ENCODE measurements around the gene AP4B1.
"Not testable (repeated sequence)": the region's sequence is repeated elsewhere in the genome, so short reads cannot be mapped to it uniquely, and the experiment has no call there.

AP4B1 gene

DNA sequence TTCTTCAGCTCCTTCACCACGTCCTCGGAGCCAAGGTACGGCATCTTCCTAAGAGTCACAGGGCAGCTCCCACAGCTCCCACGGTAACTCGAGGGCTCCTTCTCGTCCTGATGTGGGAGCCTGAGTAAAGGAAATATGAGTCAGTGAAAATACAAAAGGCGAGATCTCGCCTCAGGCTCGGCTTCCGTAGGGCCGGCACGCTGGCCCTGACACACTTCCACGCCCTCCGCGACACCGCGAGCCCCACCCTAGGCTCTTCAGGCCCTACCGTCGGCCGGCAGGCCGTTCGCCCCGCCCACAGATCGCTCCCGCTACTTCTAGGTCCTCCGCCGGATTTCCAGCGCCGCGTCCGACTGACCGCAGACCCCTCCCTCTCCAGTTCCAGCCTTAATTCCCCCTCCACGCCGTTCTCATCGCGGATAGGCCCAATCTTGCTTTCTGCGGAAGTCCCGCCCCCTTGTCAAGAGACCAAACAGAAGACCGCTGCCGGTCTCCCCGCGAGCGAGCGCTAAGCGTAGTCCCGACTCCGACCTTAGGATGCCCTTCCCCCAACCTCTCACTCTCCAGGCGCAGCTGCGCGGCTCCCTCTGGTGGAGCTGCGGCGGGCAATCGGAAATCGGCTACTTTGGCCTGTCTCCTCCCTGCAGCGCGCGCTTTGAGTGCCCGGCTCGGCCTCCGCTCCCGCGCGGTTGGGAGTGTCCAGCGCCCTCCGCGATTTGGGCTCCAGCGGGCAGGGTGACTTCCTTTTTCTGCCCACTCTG lies at the start of gene AP4B1, which contains the start of gene DCLRE1B:
AP4B1 (minus strand) TSS at position 126 of the 761 bp plus-strand sequence; CDS start at position 44, 82 bp downstream.
DCLRE1B (plus strand) TSS at position 653 of the 761 bp plus-strand sequence. CDS start 261 bp downstream, outside the sequence.
- peak; percentile 92 to 98 (median 94) for DNase-seq (ENCODE audit: low read depth in 3 of 3)

- DNase-seq (ENCODE audit: low read depth in 3 of 3): no peak
Observed at GRCh38 chr1:113951719-113952118, 47.1 kb upstream of the AP4B1 start.

DNA sequence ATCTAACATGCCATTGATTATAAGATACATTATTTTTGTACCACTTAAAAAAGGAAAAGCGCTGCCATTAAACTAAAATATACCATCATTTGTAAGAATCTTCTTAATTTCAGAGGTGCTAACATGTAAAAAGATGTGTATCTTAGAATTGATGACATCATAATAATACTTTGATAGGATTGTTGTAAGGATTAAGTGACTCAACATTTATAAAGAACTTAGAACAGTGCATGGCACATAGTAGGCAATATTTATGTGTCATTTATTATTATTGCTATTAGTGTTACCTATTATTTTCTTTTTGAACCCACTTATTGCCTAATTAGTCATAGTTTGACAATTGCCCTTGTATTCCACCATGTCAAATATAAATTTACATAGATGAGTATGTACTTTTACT lies 46.3 kb upstream of the AP4B1 start:
- no peak for DNase-seq (ENCODE audit: low read depth in 3 of 3)

GRCh38 chr1:113949007-113949406 lies 44.4 kb upstream of the AP4B1 start:
- DNase-seq (ENCODE audit: low read depth in 3 of 3): no peak

DNA sequence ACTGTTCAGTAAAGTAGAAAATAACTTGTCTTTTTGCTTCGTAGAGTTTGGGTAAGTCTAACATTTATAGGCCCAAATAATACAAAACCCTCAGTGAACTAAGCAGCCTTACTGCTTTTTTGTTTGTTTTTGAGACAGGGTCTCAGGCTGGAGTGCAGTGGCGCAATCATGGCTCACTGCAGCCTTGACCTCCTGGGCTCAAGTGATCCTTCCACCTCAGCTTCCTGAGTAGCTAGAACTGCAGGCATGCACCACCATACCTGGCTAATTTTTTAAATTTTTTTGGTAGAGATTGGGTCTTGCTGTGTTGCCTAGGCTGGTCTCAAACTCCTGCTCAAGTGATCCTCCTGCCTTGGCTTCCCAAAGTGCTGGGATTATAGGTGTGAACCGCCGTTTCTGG lies 43.6 kb upstream of the AP4B1 start:
- not testable (repeated sequence) for DNase-seq (ENCODE audit: low read depth in 3 of 3)

DNA sequence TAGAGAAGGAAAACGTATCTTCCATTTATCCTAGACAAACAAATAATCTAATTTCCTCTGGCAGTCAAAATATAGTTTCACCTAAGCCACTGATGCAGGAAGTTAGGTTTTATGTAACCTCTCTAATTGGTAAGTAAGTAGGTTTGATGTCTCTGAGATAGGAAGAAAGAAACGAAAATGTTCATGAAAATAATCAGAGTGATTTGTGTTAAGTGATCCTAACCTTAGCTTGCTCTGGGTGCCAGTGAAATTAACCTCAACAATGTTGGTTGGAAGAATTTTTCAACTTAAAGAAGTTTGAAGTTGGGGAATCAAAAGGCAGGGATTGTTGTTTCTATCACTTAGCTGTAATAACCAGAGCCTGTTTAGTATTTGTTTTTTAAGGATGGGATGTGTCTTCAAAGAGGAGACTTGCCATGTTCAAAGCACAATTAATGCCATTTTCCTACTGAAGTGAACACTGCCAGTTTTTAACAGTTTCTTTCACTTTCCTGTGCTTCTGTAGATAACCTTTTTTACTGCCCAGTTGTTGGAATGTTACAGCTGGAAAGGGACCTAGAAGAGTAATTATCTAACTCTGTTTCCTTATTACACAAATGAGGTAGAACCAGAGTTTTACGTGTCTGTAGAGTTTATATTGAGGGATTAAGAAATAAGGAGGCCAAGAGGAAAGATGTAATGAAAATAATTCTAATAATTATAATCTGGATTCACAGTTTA lies 42.9 kb upstream of the AP4B1 start:
- no peak for DNase-seq (ENCODE audit: low read depth in 3 of 3)

DNA sequence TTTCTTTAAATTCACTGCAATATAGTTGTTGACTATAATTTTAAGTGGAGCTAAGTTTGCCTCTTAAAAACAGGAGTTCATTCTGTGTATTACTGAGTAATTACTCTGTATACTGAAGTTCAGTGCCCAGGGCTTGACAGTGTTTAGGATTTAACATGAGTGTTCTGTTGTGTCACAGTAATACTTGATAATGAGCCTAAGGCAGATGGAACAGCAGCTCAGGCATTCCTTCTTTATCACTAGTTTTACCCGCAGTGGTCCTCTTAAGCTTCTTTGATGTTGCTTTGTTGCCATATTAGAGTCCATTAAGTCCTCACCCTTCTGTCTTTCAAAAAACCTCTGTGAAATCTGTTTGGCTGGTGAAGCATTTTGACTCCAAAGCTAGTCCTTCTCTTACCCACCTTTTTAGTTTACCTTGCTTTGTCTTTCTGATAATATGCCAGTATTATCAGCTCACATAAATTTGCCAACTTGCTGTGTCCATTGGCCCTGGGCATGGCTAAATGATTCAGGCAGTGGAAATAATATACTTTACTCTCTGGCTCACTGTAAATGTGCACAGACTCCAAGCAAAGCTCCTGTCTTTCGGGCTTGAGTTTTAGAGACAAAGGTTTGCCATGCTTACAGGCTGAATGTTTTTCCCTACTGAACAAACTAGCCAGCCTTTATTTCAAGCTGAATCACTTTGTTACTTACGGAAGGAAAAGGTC lies 42.2 kb upstream of the AP4B1 start:
- DNase-seq (ENCODE audit: low read depth in 3 of 3): no peak

DNA sequence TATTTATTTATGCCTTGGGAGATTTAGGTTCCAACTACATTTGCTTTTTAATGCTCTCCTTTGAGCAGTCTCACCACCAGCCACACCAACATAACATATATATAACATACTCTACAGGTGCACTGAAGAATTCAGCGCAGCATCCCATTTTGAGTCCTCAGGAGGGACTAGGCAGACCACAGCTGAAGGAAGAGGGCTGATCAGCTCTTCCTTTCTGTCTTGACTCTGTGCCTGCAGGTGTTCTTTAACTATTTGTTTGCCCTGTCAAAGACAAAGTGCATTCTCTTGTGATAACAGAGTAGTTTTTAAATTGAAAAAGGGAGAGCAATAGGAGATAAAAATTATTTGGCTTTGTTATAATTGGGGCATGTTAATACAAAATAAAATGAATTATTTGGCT lies 41.5 kb upstream of the AP4B1 start:
- no peak for DNase-seq (ENCODE audit: low read depth in 3 of 3)

- DNase-seq (ENCODE audit: low read depth in 3 of 3): no peak
Observed at GRCh38 chr1:113945329-113945728, 40.7 kb upstream of the AP4B1 start.

GRCh38 chr1:113943028-113943811 lies 38.6 kb upstream of the AP4B1 start:
- DNase-seq (ENCODE audit: low read depth in 3 of 3): no peak

- no peak for DNase-seq (ENCODE audit: low read depth in 3 of 3)
Observed at GRCh38 chr1:113942527-113942926, 37.9 kb upstream of the AP4B1 start.

GRCh38 chr1:113941245-113941559 lies 36.6 kb upstream of the AP4B1 start:
- no peak for DNase-seq (ENCODE audit: low read depth in 3 of 3)

DNA sequence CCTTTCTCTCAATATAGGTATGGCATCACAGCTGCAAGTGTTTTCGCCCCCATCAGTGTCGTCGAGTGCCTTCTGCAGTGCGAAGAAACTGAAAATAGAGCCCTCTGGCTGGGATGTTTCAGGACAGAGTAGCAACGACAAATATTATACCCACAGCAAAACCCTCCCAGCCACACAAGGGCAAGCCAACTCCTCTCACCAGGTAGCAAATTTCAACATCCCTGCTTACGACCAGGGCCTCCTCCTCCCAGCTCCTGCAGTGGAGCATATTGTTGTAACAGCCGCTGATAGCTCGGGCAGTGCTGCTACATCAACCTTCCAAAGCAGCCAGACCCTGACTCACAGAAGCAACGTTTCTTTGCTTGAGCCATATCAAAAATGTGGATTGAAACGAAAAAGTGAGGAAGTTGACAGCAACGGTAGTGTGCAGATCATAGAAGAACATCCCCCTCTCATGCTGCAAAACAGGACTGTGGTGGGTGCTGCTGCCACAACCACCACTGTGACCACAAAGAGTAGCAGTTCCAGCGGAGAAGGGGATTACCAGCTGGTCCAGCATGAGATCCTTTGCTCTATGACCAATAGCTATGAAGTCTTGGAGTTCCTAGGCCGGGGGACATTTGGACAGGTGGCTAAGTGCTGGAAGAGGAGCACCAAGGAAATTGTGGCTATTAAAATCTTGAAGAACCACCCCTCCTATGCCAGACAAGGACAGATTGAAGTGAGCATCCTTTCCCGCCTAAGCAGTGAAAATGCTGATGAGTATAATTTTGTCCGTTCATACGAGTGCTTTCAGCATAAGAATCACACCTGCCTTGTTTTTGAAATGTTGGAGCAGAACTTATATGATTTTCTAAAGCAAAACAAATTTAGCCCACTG lies 36.0 kb upstream of the AP4B1 start:
- DNase-seq (ENCODE audit: low read depth in 3 of 3): peak in 2 of 3 experiments; percentile 12 to 38

DNA sequence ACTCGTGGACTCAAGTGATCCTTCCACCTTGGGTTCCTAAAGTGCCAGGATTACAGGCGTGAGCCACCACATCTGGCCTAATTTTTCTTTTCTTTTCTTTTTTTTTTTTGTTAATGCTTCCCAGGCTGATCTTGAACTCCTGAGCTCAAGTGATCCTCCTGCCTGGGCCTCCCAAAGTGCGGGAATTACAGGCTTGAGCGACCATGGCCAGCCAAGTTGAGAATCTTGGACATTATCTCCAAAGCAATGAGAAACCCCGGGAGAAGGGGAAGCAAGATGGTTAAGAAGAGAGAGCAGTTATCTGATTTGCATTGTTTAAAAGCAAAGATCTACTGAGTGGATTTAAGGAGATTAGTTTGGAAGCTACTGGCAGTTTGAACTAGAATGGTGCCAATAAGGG lies 33.6 kb upstream of the AP4B1 start:
- DNase-seq (ENCODE audit: low read depth in 3 of 3): no peak

GRCh38 chr1:113937146-113937545 lies 32.5 kb upstream of the AP4B1 start:
- no peak for DNase-seq (ENCODE audit: low read depth in 3 of 3)

GRCh38 chr1:113935970-113936369 lies 31.4 kb upstream of the AP4B1 start:
- no peak for DNase-seq (ENCODE audit: low read depth in 3 of 3)

- no peak for DNase-seq (ENCODE audit: low read depth in 3 of 3)
Observed at GRCh38 chr1:113935176-113935575, 30.6 kb upstream of the AP4B1 start.

- DNase-seq (ENCODE audit: low read depth in 3 of 3): no peak
Observed at GRCh38 chr1:113934511-113935055, 30.0 kb upstream of the AP4B1 start.

DNA sequence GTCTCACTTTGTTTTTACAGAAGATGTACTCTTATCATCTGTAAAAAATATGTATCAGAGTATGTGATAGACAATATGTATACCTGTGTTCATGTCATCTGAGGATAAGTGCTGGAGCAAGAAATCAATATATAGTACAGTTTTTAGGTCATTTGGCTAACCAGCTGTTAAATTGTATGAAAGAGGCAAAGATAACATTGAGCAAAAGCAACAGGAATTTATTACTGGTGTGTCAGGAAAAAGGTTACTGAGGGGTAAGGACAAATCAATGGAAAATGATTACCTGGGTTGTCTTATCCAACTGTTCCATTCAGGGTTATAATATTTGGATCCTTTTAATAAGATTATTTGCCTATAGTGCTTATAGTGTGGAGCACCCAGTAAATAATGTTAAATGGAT lies 29.4 kb upstream of the AP4B1 start:
- DNase-seq (ENCODE audit: low read depth in 3 of 3): no peak

- no peak for DNase-seq (ENCODE audit: low read depth in 3 of 3)
Observed at GRCh38 chr1:113931451-113931851, 26.9 kb upstream of the AP4B1 start.
